Neural crest cell (in vitro differentiated cells): ENCODE data around the gene TEDC2. TPM values are rescaled to one million over a fixed set of nuclear protein-coding genes. Genes with fewer than 3 reads are reported as not detected.

Experiments
- DNase-seq: peaks from one replicate; pipeline ENCODE4 v3.0.0; 2021; ENCODE audit warnings: low read depth, mixed read lengths, low spot score
- H3K27ac Mint-ChIP-seq: one replicate; pipeline ENCODE4 v1.8.0; 2021; ENCODE audit warnings: mild to moderate bottlenecking, mixed read lengths; ENCODE audit not compliant: unreplicated experiment
- H3K27me3 Mint-ChIP-seq: 2 replicates; pipeline ENCODE4 v1.8.0; 2021; ENCODE audit warnings: low read depth, mild to moderate bottlenecking, mixed read lengths
- H3K36me3 Mint-ChIP-seq: 2 replicates; pipeline ENCODE4 v1.8.0; 2021; ENCODE audit warnings: low read depth, mild to moderate bottlenecking, mixed read lengths
- H3K4me1 Mint-ChIP-seq: 2 replicates; pipeline ENCODE4 v1.8.0; 2021; ENCODE audit warnings: mixed read lengths
- H3K4me3 Mint-ChIP-seq: one replicate; pipeline ENCODE4 v1.8.0; 2021; ENCODE audit warnings: mild to moderate bottlenecking, mixed read lengths
- H3K9me3 Mint-ChIP-seq: 2 replicates; pipeline ENCODE4 v1.8.0; 2021; ENCODE audit warnings: mixed read lengths
- CTCF ChIP-seq: fragments of 200-600 bp; sonication (generic); conservative IDR thresholded peaks from 2 replicates; pipeline ENCODE4 v1.5.0; 2021; ENCODE audit warnings: antibody characterized with exemption, mild to moderate bottlenecking
- total RNA-seq: library from RNA; stranded (reverse); gene quantifications from 2 replicates; pipeline ENCODE4 v1.2.1, GENCODE V29; 2021

TEDC2 gene
- total RNA-seq, 1 donor from 2014 or later: 66.5 TPM

GRCh38 chr16:2472488-2472864 is 12.6 kb downstream of the TEDC2 start:
- H3K36me3 Mint-ChIP-seq: no peaks in the 10 kb centered on the region
- peaks cover 22% of the 10 kb centered on the region for H3K27me3 Mint-ChIP-seq
- peak overlapping the region; percentile 89 for H3K4me3 Mint-ChIP-seq
- H3K9me3 Mint-ChIP-seq: no peaks in the 10 kb centered on the region
- DNase-seq: no peak
- no peak overlapping the region for H3K27ac Mint-ChIP-seq
- no peak for TF ChIP-seq CTCF
- H3K4me1 Mint-ChIP-seq: peaks cover 31% of the 10 kb centered on the region

DNA sequence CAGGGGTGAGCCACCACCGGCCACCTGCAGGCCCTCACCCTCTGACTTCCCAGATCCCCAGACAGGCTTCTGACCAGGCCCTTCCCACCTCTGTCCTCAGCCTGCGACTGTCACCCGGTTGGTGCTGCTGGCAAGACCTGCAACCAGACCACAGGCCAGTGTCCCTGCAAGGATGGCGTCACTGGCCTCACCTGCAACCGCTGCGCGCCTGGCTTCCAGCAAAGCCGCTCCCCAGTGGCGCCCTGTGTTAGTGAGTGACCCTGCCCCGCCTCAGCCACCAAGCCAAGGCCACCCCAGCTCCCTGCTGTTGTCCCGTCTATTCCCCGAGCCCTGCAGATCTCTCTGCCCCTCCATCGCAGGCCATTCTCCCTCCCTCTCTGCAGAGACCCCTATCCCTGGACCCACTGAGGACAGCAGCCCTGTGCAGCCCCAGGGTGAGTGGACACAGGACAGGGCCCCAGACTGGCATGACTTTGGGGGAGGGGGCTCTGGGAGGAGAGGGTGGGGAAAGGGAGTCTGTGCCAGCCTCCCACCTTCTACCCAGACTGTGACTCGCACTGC is 13.1 kb downstream of the TEDC2 start:
- Mint-ChIP-seq H3K36me3 (no peaks in the 10 kb centered on the region), H3K27me3 (peaks cover 22% of the 10 kb centered on the region), H3K9me3 (no peaks in the 10 kb centered on the region), H3K4me3 (peak overlapping the region; percentile 89), H3K4me1 (peaks cover 36% of the 10 kb centered on the region), H3K27ac (no peak overlapping the region)
- DNase-seq: no peak
- TF ChIP-seq CTCF: no peak

DNA sequence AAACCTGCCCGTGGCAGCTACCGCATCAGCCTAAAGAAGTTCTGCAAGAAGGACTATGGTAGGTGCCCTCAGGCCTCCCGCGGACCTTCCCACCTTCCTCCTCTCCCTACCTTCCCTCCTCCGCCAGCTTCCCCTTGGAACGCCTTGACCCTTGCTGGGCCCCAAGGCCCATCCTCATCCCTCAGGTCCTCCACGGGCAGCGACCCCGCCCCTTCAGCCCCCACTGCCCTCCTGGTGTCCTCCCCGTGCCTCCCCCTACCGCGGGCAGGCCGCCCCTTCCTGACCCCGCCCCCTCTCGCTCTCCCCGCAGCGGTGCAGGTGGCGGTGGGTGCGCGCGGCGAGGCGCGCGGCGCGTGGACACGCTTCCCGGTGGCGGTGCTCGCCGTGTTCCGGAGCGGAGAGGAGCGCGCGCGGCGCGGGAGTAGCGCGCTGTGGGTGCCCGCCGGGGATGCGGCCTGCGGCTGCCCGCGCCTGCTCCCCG is 13.6 kb downstream of the TEDC2 start:
- peaks cover 33% of the 10 kb centered on the region for H3K4me1 Mint-ChIP-seq
- no peak for TF ChIP-seq CTCF
- DNase-seq: no peak
- H3K4me3 Mint-ChIP-seq: peak overlapping the region; percentile 89
- no peaks in the 10 kb centered on the region for H3K36me3 Mint-ChIP-seq
- no peak overlapping the region for H3K27ac Mint-ChIP-seq
- peaks cover 20% of the 10 kb centered on the region for H3K27me3 Mint-ChIP-seq
- H3K9me3 Mint-ChIP-seq: no peaks in the 10 kb centered on the region

DNA sequence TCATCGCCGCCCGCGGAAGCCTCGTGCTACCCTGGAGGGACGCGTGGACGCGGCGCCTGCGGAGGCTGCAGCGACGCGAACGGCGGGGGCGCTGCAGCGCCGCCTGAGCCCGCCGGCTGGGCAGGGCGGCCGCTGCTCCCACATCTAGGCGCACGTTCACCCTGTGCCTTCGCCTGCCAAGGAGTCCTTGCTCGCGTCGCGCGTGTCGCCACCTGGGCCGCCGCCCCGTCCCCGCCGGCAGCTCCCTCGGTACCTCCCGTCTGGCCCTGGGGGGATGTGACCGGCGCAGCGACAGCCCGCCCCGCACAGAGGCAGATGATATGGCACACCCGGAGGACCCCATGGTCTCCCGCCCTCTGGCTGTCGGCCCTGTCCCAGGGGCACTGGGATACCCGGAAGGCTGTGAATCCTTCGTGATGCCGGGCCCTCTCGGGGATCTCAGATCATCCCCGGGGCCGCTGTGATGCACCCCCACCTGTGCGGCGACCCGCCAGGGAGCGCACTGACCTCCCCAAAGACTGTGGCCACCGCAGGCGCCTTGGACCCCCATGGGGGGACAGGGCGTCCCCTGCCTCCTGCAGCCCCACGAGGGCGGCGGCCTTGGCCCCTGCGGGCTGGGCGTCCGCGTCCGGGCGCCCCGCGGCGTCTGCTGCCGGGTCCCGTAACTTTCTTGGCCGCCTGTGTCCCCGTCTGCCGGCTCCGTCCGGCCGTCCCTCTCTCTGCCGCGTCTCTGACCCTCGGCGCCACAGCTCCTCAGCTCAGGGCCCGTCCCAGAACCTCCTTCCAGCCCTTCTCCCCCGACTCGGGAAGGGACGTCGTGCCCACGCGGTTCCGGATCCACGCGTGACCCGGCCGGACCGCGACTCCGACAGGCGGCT is 14.3 kb downstream of the TEDC2 start:
- TF ChIP-seq CTCF: peak; percentile 54
- Mint-ChIP-seq H3K4me3 (peak overlapping the region; percentile 74), H3K27me3 (peaks cover 19% of the 10 kb centered on the region), H3K9me3 (no peaks in the 10 kb centered on the region), H3K4me1 (peaks cover 32% of the 10 kb centered on the region), H3K36me3 (no peaks in the 10 kb centered on the region), H3K27ac (no peak overlapping the region)
- DNase-seq: peak; percentile 31

- no peak for TF ChIP-seq CTCF
- H3K36me3 Mint-ChIP-seq: no peaks in the 10 kb centered on the region
- H3K4me3 Mint-ChIP-seq: peak within 1 kb of the TSS; percentile 86
- H3K27ac Mint-ChIP-seq: no peak within 1 kb of the TSS
- peaks cover 27% of the 10 kb centered on the region for H3K4me1 Mint-ChIP-seq
- peaks cover 15% of the 10 kb centered on the region for H3K27me3 Mint-ChIP-seq
- H3K9me3 Mint-ChIP-seq: no peaks in the 10 kb centered on the region
- peak; percentile 79 for DNase-seq
These were observed 15.0 kb downstream of the TEDC2 start, which contains the start of gene TBC1D24 for GRCh38 chr16:2474877-2475412. TBC1D24 (plus strand) TSS chr16:2475127; CDS start chr16:2496149, 21,022 bp downstream.
